ENCODE results near the gene GMPR.

GMPR gene

GRCh38 chr6:16321826-16322225 is 83.4 kb downstream of the GMPR start:
- no peak overlapping the region for H3K27ac ChIP-seq
- no peak for TF ChIP-seq ZFX (IDR thresholded peaks at IDR 0.05; ENCODE audit: borderline replicate concordance)
- no peak for TF ChIP-seq CTCF (IDR thresholded peaks at IDR 0.05)

GRCh38 chr6:16322666-16323312 is 84.4 kb downstream of the GMPR start:
- no peak for TF ChIP-seq ZFX (IDR thresholded peaks at IDR 0.05; ENCODE audit: borderline replicate concordance)
- no peak for TF ChIP-seq CTCF (IDR thresholded peaks at IDR 0.05)
- H3K27ac ChIP-seq = no peak overlapping the region

- H3K27ac ChIP-seq = no peak overlapping the region
- no peak for TF ChIP-seq ZFX (IDR thresholded peaks at IDR 0.05; ENCODE audit: borderline replicate concordance)
- TF ChIP-seq CTCF (IDR thresholded peaks at IDR 0.05) = no peak
These were observed 85.8 kb downstream of the GMPR start for GRCh38 chr6:16324184-16324583.

GRCh38 chr6:16324606-16325225 is 86.3 kb downstream of the GMPR start:
- TF ChIP-seq CTCF (IDR thresholded peaks at IDR 0.05) = no peak
- no peak for TF ChIP-seq ZFX (IDR thresholded peaks at IDR 0.05; ENCODE audit: borderline replicate concordance)
- no peak overlapping the region for H3K27ac ChIP-seq

- no peak overlapping the region for H3K27ac ChIP-seq
- TF ChIP-seq ZFX (IDR thresholded peaks at IDR 0.05; ENCODE audit: borderline replicate concordance) = no peak
- no peak for TF ChIP-seq CTCF (IDR thresholded peaks at IDR 0.05)
These were observed 88.1 kb downstream of the GMPR start for GRCh38 chr6:16326531-16326930.

GRCh38 chr6:16326971-16327776 is 88.8 kb downstream of the GMPR start:
- TF ChIP-seq ZFX (IDR thresholded peaks at IDR 0.05; ENCODE audit: borderline replicate concordance) = no peak
- TF ChIP-seq CTCF (IDR thresholded peaks at IDR 0.05) = no peak
- no peak overlapping the region for H3K27ac ChIP-seq
